ENCODE results near the gene CAMK2D.

GRCh38 chr4:113625902-113626301 lies 135.6 kb downstream of the CAMK2D start:
- no peak for TF ChIP-seq POLR2A (IDR thresholded peaks at IDR 0.05; ENCODE audit: low read depth, low read length)
- no peak for TF ChIP-seq POLR2AphosphoS5 (IDR thresholded peaks at IDR 0.05; ENCODE audit: low read depth, low read length)
